Measurements from ENCODE around the gene INAFM2.
A peak's percentile ranks its signal among the peaks of the same experiment; 100 is the strongest.

INAFM2 gene

DNA sequence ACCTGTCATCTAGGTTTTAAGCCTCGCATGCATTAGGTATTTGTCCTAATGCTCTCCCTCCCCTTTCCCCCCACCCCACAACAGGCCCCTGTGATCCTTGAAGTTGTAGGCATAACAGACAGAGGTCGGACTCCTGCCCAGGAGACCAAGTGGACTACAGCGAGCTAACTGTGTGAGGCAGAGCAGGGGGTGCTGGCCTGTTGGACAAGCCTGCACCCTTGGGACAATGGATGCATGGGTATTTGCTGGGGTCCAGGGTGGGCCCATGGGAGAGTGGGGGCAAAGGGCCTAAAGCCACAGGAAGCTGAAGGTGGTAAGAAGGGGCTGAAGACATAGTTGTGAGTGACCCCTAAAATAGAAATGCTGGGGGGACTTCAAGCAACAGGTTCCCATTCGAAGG lies 18.2 kb upstream of the INAFM2 start:
- no peak overlapping the region for H3K27ac Mint-ChIP-seq
- no peaks in the 10 kb centered on the region for H3K27me3 Mint-ChIP-seq
- H3K4me1 Mint-ChIP-seq (ENCODE audit: low read depth) = peaks cover 82% of the 10 kb centered on the region
- intact Hi-C loops (cut with micrococcal nuclease) = no loop called here
- H3K36me3 Mint-ChIP-seq (ENCODE audit: low read depth) = peaks cover 78% of the 10 kb centered on the region
- no peaks in the 10 kb centered on the region for H3K9me3 Mint-ChIP-seq
- peak overlapping the region; percentile 62 for H3K4me3 Mint-ChIP-seq

DNA sequence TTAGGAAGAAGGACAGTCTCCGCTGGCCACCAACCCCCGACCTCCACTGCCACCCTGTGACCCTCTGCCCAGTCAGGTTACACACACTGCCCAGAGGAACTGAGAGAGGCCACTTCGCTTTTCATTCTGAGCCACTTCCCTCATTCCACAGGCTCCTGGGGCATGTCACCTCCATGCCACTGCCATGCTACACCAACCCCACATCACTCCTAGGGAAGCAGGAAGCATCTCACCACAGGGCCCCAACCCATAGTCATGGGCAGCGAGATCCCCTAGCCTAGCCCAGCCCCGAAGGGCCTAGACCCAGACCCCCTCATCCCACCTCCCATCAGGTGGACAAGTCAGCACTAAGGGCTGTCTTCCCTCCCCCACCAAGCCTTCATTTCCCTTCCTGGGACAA lies 17.1 kb upstream of the INAFM2 start:
- intact Hi-C loops (cut with micrococcal nuclease) = loop anchor here (2.0 kb wide), 1 partner anchor 22 kb away; no protein-coding TSS in a partner anchor
- peaks cover 67% of the 10 kb centered on the region for H3K36me3 Mint-ChIP-seq (ENCODE audit: low read depth)
- no peaks in the 10 kb centered on the region for H3K27me3 Mint-ChIP-seq
- peak overlapping the region; percentile 91 for H3K27ac Mint-ChIP-seq
- no peaks in the 10 kb centered on the region for H3K9me3 Mint-ChIP-seq
- H3K4me3 Mint-ChIP-seq = peak overlapping the region; percentile 99
- H3K4me1 Mint-ChIP-seq (ENCODE audit: low read depth) = peaks cover 73% of the 10 kb centered on the region

DNA sequence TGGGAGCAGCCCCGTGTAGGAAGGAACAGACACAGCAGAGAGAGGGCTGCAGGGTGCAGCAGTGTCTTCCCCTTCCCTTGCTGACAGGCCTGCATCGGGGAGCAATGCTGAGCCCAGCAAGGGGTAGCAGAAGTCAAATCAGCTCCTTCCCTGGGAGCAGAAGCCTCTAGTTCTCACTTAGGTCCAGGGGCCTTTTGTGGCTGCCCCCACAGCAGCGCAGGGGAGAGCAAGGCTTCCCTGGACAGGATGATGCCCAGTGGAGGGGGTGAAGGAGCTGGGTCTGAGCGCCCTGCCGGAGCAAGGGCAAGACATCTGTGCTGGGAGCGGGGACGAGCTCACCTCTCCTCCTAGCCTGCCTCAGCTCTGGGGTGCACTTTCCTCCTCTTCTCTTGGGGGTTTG lies 16.6 kb upstream of the INAFM2 start:
- intact Hi-C loops (cut with micrococcal nuclease) = loop anchor here (2.0 kb wide), 1 partner anchor 22 kb away; no protein-coding TSS in a partner anchor

DNA sequence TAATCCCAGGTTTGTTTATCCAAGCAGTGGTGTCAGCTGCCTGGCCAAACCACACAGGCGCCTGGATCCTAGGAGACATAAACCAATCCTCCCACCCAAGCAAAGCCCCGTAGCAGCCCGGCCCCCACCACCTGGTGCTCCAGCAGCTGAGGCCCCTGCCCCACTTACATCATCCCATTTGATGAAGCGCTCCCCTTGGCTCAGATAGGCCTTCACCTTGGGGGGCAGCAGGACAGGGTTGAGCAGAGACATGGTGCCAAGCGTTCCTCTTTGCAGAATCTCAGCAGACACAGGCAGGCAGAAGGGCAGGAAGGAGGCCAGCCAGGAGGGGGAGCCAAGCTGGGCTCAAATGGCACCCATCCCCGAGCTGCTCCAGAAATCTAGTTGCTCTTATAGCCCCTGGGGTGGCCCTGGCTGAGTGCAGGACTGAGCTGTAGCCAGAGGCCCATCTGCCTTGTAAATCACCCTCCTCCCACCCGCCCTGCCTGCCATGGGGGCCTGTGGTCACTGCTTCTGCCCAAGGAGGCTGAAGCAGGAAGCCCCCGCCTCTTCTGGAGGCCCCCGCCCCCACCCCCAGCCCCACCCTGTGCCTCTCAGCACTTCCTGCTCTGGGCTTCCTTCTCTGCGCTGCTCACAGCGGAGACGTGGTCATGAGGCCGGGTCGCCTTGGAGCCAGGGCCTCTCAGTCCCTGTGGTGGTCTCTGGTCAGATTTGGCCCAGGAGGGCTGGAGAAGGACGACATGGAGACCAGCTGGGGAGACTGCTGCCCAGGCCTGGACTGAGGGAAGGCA lies 15.9 kb upstream of the INAFM2 start, which contains the start of gene PLCB2:
PLCB2 (minus strand) TSS at position 515 of the 791 bp plus-strand sequence; CDS start at position 252, 263 bp downstream.
- peaks cover 67% of the 10 kb centered on the region for H3K4me1 Mint-ChIP-seq (ENCODE audit: low read depth)
- peaks cover 54% of the 10 kb centered on the region for H3K36me3 Mint-ChIP-seq (ENCODE audit: low read depth)
- intact Hi-C loops (cut with micrococcal nuclease) = loop anchor here (1.0 to 2.0 kb wide), 2 partner anchors 23 to 27 kb away; no protein-coding TSS in a partner anchor
- H3K4me3 Mint-ChIP-seq = peak within 1 kb of the TSS; percentile 99
- peak within 1 kb of the TSS; percentile 91 for H3K27ac Mint-ChIP-seq
- peaks cover 8% of the 10 kb centered on the region for H3K27me3 Mint-ChIP-seq
- H3K9me3 Mint-ChIP-seq = no peaks in the 10 kb centered on the region

More for the DNA sequence above, 16.6 kb upstream of the INAFM2 start:
- Mint-ChIP-seq H3K4me3 (peak overlapping the region; percentile 99), H3K27me3 (peaks cover 2% of the 10 kb centered on the region), H3K9me3 (no peaks in the 10 kb centered on the region), H3K36me3 (ENCODE audit: low read depth) (peaks cover 61% of the 10 kb centered on the region), H3K27ac (peak overlapping the region; percentile 91), H3K4me1 (ENCODE audit: low read depth) (peaks cover 67% of the 10 kb centered on the region)

DNA sequence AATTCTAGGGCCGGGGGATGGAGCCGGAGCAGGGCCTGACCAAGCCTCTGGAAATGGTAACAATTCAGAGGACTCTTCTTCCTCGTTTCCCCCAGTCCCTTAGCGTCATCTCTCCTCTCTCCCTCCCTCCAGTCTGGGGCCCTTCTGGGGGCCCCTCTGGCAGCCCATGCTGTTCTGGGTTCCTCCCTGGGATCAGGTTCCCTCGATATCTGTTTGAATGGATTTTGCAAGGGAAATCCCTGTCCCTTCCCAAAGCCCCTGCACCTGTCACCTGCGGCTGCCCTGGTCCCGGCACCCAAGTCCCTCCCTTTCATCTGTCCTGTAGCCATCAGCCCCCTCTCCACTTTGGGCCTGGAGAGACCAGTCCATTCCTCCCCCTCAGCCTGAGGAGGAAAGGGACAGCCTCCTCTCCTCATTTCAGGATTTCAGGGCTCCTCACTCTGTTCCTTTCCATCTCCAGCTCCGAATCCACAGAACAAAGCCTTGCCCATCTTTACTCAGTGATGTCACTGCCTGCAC lies 14.1 kb upstream of the INAFM2 start:
- intact Hi-C loops (cut with micrococcal nuclease) = no loop called here
- H3K27me3 Mint-ChIP-seq = peaks cover 11% of the 10 kb centered on the region
- peaks cover 67% of the 10 kb centered on the region for H3K4me1 Mint-ChIP-seq (ENCODE audit: low read depth)
- H3K4me3 Mint-ChIP-seq = peak overlapping the region; percentile 99
- peak overlapping the region; percentile 91 for H3K27ac Mint-ChIP-seq
- no peaks in the 10 kb centered on the region for H3K9me3 Mint-ChIP-seq
- H3K36me3 Mint-ChIP-seq (ENCODE audit: low read depth) = peaks cover 36% of the 10 kb centered on the region

DNA sequence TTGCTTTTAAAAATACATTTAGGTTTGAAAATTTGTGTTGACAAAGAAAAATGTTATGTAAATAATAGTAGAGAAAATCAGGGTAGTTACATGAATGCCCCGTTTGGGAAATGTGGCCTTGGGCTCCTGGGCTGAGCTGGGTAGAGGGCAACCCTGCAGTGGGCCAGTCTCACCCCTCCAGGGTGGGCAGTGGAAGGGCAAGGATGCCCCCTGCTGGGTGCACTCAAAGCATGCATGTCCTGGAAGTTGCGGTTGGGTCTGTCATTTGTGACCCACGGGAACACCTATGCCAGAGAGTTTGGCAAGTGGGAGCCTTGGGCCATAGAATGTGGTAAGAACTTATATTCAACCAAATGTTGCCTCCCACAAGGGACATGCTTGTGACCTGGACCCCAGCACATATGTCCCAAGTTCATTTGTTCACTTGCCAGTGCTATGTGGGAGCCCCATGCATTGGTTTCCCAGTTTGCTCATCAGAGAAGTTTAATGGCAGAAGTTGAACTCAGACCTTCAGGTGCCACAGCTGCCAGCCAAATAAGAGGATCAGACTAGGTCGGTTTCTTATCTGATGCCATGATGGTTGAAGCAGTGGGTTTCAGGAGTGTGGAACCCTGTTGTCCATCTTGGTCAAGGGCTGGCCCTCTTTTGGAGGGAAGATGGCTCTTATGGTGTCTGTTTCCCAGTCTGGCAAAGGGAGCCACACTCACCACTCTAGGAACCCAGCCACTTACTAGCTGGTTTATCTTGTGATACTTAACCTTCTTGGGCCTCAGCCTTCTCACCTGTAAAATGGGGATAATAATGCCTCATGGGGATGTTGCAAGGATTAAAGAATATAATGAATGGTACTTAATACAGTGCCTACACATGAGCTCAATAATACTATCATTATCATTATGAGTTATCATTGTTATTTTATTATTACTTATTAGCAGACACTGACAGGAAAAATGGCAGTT lies 13.2 kb upstream of the INAFM2 start:
- no peaks in the 10 kb centered on the region for H3K9me3 Mint-ChIP-seq
- intact Hi-C loops (cut with micrococcal nuclease) = loop anchor here (1.0 kb wide), 1 partner anchor 31 kb away; no protein-coding TSS in a partner anchor
- peaks cover 28% of the 10 kb centered on the region for H3K36me3 Mint-ChIP-seq (ENCODE audit: low read depth)
- no peak overlapping the region for H3K4me3 Mint-ChIP-seq
- peaks cover 67% of the 10 kb centered on the region for H3K4me1 Mint-ChIP-seq (ENCODE audit: low read depth)
- peaks cover 13% of the 10 kb centered on the region for H3K27me3 Mint-ChIP-seq
- peak overlapping the region; percentile 91 for H3K27ac Mint-ChIP-seq

DNA sequence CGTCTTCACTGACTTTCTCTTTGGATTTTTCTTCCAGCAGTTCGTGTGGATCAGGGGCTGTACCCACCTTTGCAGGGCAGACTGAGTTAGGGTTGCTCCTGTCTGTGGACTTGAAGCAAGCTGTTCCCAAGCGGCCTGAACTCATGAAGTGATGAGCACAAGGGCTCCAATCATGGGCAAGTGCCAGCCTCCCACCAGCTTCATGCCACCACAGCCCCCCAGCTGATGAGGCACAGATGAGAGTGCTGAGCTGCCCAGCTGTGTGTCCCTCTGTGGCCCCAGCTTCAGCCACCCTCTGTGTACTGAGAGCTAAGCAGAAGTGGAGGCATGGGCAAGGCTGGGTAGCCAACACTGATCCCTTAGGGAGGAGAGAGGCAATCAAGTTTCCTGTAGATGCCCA lies 12.5 kb upstream of the INAFM2 start:
- H3K27ac Mint-ChIP-seq = no peak overlapping the region
- H3K4me3 Mint-ChIP-seq = no peak overlapping the region
- peaks cover 20% of the 10 kb centered on the region for H3K36me3 Mint-ChIP-seq (ENCODE audit: low read depth)
- H3K9me3 Mint-ChIP-seq = no peaks in the 10 kb centered on the region
- intact Hi-C loops (cut with micrococcal nuclease) = loop anchor here (1.0 kb wide), 1 partner anchor 32 kb away; no protein-coding TSS in a partner anchor
- H3K27me3 Mint-ChIP-seq = peaks cover 21% of the 10 kb centered on the region
- peaks cover 63% of the 10 kb centered on the region for H3K4me1 Mint-ChIP-seq (ENCODE audit: low read depth)

DNA sequence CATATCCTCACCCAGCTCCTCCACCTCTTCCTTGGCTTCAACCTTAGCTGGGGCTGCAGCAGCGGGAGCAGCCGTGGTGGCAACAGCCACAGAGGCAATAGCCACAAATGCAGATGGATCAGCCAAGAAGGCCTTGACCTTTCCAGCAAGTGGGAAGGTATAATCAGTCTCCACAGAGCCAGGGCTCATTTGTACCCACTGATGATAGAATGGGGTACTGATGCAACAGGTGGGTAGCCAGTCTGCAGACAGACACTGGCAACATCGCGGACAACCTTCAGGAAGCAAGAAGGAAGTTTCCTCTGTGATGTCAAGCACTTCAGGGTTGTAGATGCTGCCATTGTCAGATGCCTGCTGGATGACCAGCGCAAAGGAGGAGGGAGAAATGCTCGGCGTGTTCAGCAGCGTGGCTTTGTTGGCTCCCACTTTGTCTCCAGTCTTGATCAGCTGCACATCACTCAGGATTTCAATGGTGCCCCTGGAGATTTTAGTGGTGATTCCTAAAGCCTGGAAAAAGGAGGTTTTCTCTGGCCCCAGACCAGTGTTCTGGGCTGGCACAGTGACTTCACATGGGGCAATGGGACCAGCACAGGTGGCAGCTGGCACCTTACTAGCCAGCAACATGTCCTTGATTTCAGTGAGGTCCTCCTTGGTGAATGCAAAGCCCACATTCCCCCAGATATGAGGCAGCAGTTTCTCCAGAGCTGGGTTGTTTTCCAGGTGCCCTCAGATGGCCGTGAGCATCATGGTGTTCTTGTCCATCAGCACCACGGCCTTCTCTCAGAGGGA lies 10.9 kb upstream of the INAFM2 start:
- Mint-ChIP-seq H3K4me1 (ENCODE audit: low read depth) (peaks cover 67% of the 10 kb centered on the region), H3K27me3 (peaks cover 25% of the 10 kb centered on the region), H3K4me3 (no peak overlapping the region), H3K36me3 (ENCODE audit: low read depth) (peaks cover 6% of the 10 kb centered on the region), H3K27ac (no peak overlapping the region), H3K9me3 (no peaks in the 10 kb centered on the region)
- intact Hi-C loops (cut with micrococcal nuclease) = no loop called here

DNA sequence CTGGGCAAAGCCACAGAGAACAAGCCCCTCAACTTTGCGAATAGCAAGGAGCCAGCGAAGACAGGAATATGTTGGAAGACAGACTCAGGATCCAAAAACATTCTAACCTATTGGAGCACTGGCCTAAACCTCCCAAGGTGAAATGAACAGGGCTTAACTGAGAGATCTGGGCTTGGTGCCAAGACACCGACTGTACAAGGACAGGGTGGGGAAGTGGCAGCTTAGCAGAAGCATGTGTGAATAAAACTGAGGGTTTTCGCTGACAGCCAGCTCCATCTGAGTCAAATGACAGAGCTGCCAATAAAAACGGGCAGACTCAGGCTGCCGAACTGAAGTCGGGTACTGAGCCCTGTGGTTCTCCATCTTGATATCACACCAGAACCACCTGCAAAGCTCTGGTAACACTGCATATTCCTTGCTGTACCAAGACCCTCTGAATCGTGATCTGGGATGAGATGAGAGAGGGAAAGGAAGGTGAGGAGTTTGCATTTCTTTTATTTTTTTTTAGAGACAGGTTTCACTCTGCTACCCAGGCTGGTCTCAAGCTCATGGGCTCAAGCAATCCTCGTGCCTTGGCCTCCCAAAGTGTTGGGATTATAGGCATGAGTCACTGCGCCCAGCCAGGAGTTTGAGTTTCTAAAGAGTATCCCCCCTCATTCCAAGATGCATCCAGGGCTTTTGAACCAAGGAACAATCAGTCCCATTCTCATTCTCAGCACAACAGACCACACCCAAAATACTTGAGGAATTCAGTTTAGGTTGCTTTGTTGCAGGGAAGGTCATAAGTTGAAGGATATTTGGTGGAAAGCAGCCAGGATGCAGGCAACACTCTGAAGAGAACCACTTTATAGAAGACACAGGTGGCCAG lies 9.7 kb upstream of the INAFM2 start:
- intact Hi-C loops (cut with micrococcal nuclease) = no loop called here
- H3K4me3 Mint-ChIP-seq = no peak overlapping the region
- H3K9me3 Mint-ChIP-seq = no peaks in the 10 kb centered on the region
- no peaks in the 10 kb centered on the region for H3K36me3 Mint-ChIP-seq (ENCODE audit: low read depth)
- peak overlapping the region; percentile 73 for H3K27ac Mint-ChIP-seq
- H3K27me3 Mint-ChIP-seq = peaks cover 25% of the 10 kb centered on the region
- peaks cover 63% of the 10 kb centered on the region for H3K4me1 Mint-ChIP-seq (ENCODE audit: low read depth)

DNA sequence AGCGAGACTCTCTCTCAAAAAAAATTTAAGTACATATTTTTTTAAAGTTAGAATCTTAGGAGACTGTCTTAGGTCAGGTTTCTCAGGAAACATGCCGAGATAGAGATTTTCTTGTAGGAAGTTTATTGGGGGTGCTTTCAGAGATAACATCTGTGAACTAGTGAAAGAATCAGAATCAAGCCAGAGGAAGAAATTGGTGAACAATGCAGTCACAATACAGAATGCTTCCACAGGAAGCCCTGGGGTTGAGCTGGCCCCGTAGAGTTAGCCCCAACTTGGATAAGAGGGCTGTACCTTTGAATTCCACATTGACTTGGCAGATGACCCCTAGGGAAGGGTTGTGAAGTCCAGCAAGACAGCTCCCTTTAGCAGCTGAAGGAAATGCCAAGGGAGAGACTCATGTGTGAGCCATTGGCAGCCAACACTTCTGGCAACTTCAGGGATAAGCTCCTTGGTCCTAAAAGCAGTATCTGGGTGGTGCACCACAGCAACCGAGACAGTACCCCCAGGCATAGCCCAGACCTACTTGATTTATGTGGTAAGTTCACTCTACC lies 8.7 kb upstream of the INAFM2 start:
- Mint-ChIP-seq H3K36me3 (ENCODE audit: low read depth) (no peaks in the 10 kb centered on the region), H3K27me3 (peaks cover 25% of the 10 kb centered on the region), H3K4me3 (no peak overlapping the region), H3K4me1 (ENCODE audit: low read depth) (peaks cover 55% of the 10 kb centered on the region), H3K27ac (peak overlapping the region; percentile 73), H3K9me3 (no peaks in the 10 kb centered on the region)
- intact Hi-C loops (cut with micrococcal nuclease) = no loop called here

DNA sequence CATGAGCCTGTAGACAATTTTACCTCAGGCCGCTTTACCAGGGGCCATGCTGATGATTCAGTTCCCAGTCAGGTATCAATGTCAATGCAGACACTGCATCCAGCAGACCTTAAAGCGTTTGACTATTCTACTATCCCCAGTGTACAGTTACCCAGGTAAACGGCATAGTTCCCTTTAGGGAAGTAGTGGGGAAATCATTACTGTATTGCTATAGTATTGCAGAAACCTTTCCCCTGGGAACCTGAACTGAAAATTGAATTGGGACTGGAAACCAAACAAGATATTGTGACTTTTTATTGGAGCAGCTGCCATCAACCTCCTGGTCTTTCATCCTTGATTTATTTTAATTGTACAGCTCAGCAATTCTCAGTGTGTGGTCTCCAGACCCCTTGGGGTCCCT lies 6.6 kb upstream of the INAFM2 start:
- H3K4me3 Mint-ChIP-seq = no peak overlapping the region
- peak overlapping the region; percentile 73 for H3K27ac Mint-ChIP-seq
- H3K4me1 Mint-ChIP-seq (ENCODE audit: low read depth) = peaks cover 70% of the 10 kb centered on the region
- no peaks in the 10 kb centered on the region for H3K9me3 Mint-ChIP-seq
- peaks cover 23% of the 10 kb centered on the region for H3K27me3 Mint-ChIP-seq
- intact Hi-C loops (cut with micrococcal nuclease) = no loop called here
- no peaks in the 10 kb centered on the region for H3K36me3 Mint-ChIP-seq (ENCODE audit: low read depth)

DNA sequence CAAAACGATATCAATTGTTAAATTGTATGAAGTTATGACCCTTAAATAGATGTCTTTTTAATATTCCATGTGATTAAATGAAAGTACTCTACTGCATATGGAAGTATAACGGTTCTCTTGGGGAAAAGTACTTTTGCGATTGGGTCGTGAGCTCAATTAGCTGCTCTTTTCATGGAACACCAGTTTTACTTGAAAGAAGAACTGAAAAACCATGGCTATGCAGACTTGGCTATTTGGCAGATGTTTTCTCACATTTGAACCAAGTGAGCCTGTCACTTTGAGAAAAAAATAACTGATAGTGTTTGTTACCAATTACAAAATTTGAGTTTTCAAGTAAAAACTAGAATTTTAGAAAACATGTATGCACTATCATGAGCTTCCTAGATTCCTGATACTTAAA lies 5.9 kb upstream of the INAFM2 start:
- Mint-ChIP-seq H3K27ac (peak overlapping the region; percentile 73), H3K4me3 (no peak overlapping the region), H3K27me3 (peaks cover 16% of the 10 kb centered on the region), H3K36me3 (ENCODE audit: low read depth) (no peaks in the 10 kb centered on the region), H3K4me1 (ENCODE audit: low read depth) (peaks cover 70% of the 10 kb centered on the region), H3K9me3 (no peaks in the 10 kb centered on the region)
- intact Hi-C loops (cut with micrococcal nuclease) = no loop called here
